Esophagus (tissue), 2 donors: ENCODE measurements around the gene REEP6. TPM values are rescaled to one million over a fixed set of nuclear protein-coding genes. Genes with fewer than 3 reads are reported as not detected.
"Not testable (repeated sequence)": the region's sequence is repeated elsewhere in the genome, so short reads cannot be mapped to it uniquely, and the experiment has no call there.

Experiments used
- H3K27ac ChIP-seq, 2 donors: one replicate each; pipeline ENCODE4 v1.5.1; 2013; ENCODE audit warnings: low read depth in 2 of 2, mild to moderate bottlenecking in 2 of 2, inconsistent platforms in 1 of 2, low read length in 1 of 2, moderate library complexity in 1 of 2
- H3K27me3 ChIP-seq, 2 donors: one replicate each; pipeline ENCODE4 v1.6.1; 2013; ENCODE audit warnings: low read length in 2 of 2, control low read depth in 1 of 2, mild to moderate bottlenecking in 1 of 2; ENCODE audit not compliant: insufficient read depth in 2 of 2, control insufficient read depth in 1 of 2
- H3K36me3 ChIP-seq, 2 donors: one replicate each; pipeline ENCODE4 v1.6.1; 2013; ENCODE audit warnings: low read length in 1 of 2; ENCODE audit not compliant: control insufficient read depth in 2 of 2, insufficient read depth in 2 of 2
- H3K4me1 ChIP-seq, 2 donors: one replicate each; pipeline ENCODE4 v1.6.1; 2013; ENCODE audit warnings: low read length in 1 of 2; ENCODE audit not compliant: control insufficient read depth in 2 of 2, insufficient read depth in 2 of 2
- H3K4me3 ChIP-seq, 2 donors: one replicate each; pipeline ENCODE4 v1.5.1; 2013; ENCODE audit warnings: low read length in 2 of 2, mild to moderate bottlenecking in 2 of 2, low read depth in 1 of 2, moderate library complexity in 1 of 2
- H3K9me3 ChIP-seq, 2 donors: one replicate each; pipeline ENCODE4 v1.6.1; 2013; ENCODE audit warnings: mild to moderate bottlenecking in 2 of 2, low read depth in 1 of 2, low read length in 1 of 2, moderate library complexity in 1 of 2; ENCODE audit not compliant: control insufficient read depth in 2 of 2, insufficient read depth in 1 of 2
- WGBS, 2 donors: extraction: QIAGEN DNeasy Blood & Tissue Kit; methylation state at CpG; one replicate each; pipeline ENCODE4 v1.1.7; 2013; 5-methylcytosine and 5-hydroxymethylcytosine counted together
- polyA plus RNA-seq, 2 donors: library from polyadenylated mRNA; stranded (reverse); fragments of 200-250 nt; gene quantifications; one replicate each; pipeline ENCODE4 v1.2.3, GENCODE V29; 2013
- donor health status: healthy with polysubstance abuse.
- donor health status: Bipolar disorder and iron deficiency.

The REEP6 gene
- polyA plus RNA-seq, 2 donors = 10.1 to 14.4 TPM

DNA sequence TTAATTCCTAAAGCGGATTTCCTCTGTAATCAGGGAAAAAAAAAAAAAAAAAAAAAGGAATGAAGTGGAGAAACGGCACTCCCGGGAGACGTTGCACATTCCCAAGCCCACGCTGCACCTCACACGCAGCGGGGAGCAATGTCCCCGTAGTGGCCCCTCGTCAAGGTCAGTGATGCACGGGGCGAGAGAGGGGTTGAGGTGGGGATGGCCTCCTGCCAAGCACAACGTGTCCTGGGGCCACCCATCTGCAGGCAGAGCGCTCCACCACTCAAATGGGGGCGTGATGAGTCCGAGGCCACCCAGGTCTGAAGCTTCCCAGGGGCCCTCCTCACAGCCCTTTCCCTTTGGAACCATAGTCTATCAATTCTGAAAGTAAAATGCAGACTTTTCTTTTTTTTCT lies 48.0 kb downstream of the REEP6 start:
- 18 to 32% methylated on average over 15 of the region's 15 CpGs for WGBS, 2 donors
- Histone ChIP-seq H3K4me1 (peaks cover 0 to 2% of the 10 kb centered on the region in 2 donors), H3K36me3 (no peaks in the 10 kb centered on the region), H3K27ac (no peak overlapping the region), H3K9me3 (peaks cover 0 to 2% of the 10 kb centered on the region in 2 donors), H3K27me3 (no peaks in the 10 kb centered on the region), H3K4me3 (no peak overlapping the region)

DNA sequence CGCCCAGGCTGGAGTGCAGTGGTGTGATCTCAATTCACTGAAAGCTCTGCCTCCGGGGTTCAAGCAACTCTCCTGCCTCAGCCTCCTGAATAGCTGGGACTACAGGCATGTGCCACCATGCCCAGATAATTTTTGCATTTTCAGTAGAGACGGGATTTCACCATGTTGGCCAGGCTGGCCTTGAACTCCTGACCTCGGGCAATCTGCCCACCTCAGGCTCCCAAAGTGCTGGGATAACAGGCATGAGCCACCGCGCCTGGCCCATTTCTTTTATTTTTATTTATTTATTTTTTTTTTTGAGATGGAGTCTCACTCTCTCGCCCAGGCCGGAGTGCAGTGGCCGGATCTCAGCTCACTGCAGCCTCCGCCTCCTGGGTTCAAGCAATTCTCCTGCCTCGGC lies 48.8 kb downstream of the REEP6 start:
- H3K4me1 ChIP-seq, H3K27ac ChIP-seq, H3K9me3 ChIP-seq, H3K36me3 ChIP-seq, H3K27me3 ChIP-seq, H3K4me3 ChIP-seq: not testable (repeated sequence)
- WGBS, 2 donors = 82 to 83% methylated on average over 11 of the region's 11 CpGs

DNA sequence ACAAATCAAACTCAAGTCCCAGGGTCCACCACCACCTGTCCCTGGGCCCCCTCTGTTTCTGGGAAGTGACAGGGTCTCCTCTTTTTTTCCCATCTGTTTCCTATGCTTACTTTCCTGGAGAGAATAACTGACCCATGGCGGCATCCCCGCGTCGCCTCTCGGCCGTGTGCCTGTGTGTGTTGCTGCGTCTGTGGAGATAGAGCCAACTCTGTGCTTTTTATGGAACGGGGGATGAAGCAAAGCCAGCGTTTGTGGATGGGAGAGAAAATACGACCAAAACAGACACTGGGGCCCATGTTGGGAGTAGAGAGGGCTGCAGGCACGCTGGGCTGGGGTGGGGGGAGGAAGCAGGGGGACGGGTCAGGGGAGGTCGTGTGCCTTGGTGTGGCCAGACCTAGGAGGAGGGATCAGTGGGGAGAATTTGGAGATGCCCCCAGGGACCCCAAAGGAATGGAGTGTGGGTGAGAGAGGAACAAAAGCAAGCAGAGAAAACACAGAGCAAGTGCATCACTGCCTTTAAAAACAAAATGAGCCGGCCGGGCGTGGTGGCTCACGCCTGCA lies 49.5 kb downstream of the REEP6 start:
- no peak overlapping the region for H3K4me3 ChIP-seq
- 23 to 28% methylated on average over 17 of the region's 17 CpGs for WGBS, 2 donors
- no peaks in the 10 kb centered on the region for H3K27me3 ChIP-seq
- peaks cover 0 to 2% of the 10 kb centered on the region in 2 donors for H3K4me1 ChIP-seq
- H3K27ac ChIP-seq = no peak overlapping the region
- no peaks in the 10 kb centered on the region for H3K36me3 ChIP-seq
- peaks cover 0 to 2% of the 10 kb centered on the region in 2 donors for H3K9me3 ChIP-seq

Other genes with a start within 250 kb of the REEP6 start
- gene ATP5F1D, start 249.4 kb upstream of the REEP6 start, polyA plus RNA-seq = 100 to 1,000 TPM; 234 to 289 TPM
- gene MIDN, start 242.6 kb upstream of the REEP6 start, polyA plus RNA-seq = 10 to 100 TPM; 36.4 to 38.7 TPM
- 100 to 1,000 TPM; 231 to 265 TPM for gene CIRBP, start 221.8 kb upstream of the REEP6 start, polyA plus RNA-seq
- gene FAM174C, start 215.7 kb upstream of the REEP6 start, polyA plus RNA-seq = 10 to 100 TPM; 45.8 to 46.7 TPM
- under 1 TPM; 0.18 to 0.39 TPM for gene EFNA2, start 205.3 kb upstream of the REEP6 start, polyA plus RNA-seq
- 100 to 1,000 TPM; 106 to 160 TPM for gene NDUFS7, start 107.3 kb upstream of the REEP6 start, polyA plus RNA-seq
- 10 to 100 TPM; 10.9 to 18.4 TPM for gene GAMT, start 89.6 kb upstream of the REEP6 start, polyA plus RNA-seq
- 10 to 100 TPM; 64.9 to 75.3 TPM for gene DAZAP1, start 83.6 kb upstream of the REEP6 start, polyA plus RNA-seq
- 1,000 to 10,000 TPM; 2,888 to 3,260 TPM for gene RPS15, start 52.8 kb upstream of the REEP6 start, polyA plus RNA-seq
- under 1 TPM; 0.02 to 0.10 TPM for gene APC2, start 41.1 kb upstream of the REEP6 start, polyA plus RNA-seq
- 10 to 100 TPM; 17.8 to 28.1 TPM for gene C19orf25, start 12.0 kb upstream of the REEP6 start, polyA plus RNA-seq
- 1 to 10 TPM; 1.9 to 4.0 TPM for gene PCSK4, start 831 bp upstream of the REEP6 start, polyA plus RNA-seq
- gene ADAMTSL5, start 21.8 kb downstream of the REEP6 start, polyA plus RNA-seq = 10 to 100 TPM; 10.9 to 13.0 TPM
- under 1 TPM; 0.13 to 0.53 TPM for gene PLK5, start 32.9 kb downstream of the REEP6 start, polyA plus RNA-seq
- gene MEX3D, start 77.1 kb downstream of the REEP6 start, polyA plus RNA-seq = 1 to 10 TPM; 2.8 to 8.4 TPM
- 10 to 100 TPM; 50.0 to 72.8 TPM for gene MBD3, start 101.7 kb downstream of the REEP6 start, polyA plus RNA-seq
- 100 to 1,000 TPM in 1 of 2 donors, 10 to 100 TPM in 1; 70.5 to 105 TPM for gene UQCR11, start 114.3 kb downstream of the REEP6 start, polyA plus RNA-seq
- gene TCF3, start 161.4 kb downstream of the REEP6 start, polyA plus RNA-seq = 10 to 100 TPM; 23.1 to 27.1 TPM